ENCODE data around the gene ELL2. TPM values are rescaled to one million over a fixed set of nuclear protein-coding genes. Genes with fewer than 3 reads are reported as not detected.

Gene ELL2
- total and polyA plus RNA-seq, 2 of the 13 experiments (the other 11 are each of a cell fraction or from before 2014, with no cell fraction given) = 78.9 to 97.1 TPM

- TF ChIP-seq ZNF784 (CRISPR knock-in tag; IDR thresholded peaks at IDR 0.05; ENCODE audit: borderline replicate concordance) (no peak), ZNF446 (CRISPR knock-in tag; IDR thresholded peaks at IDR 0.05) (no peak), SOX5 (CRISPR knock-in tag; IDR thresholded peaks at IDR 0.05; ENCODE audit: borderline replicate concordance) (peak; percentile 73), EHMT2 (IDR thresholded peaks at IDR 0.05; ENCODE audit: borderline replicate concordance, low read depth, low read length) (0 out of 2 replicates have a peak, but pooled peaks have one; percentile 14), MLLT10 (CRISPR knock-in tag; IDR thresholded peaks at IDR 0.05) (no peak), RFX3 (CRISPR knock-in tag; IDR thresholded peaks at IDR 0.05) (no peak), PHB2 (IDR thresholded peaks at IDR 0.05; ENCODE audit: partially characterized antibody) (no peak), ZNF331 (CRISPR knock-in tag; IDR thresholded peaks at IDR 0.05) (peak; percentile 33; the same call in 1 of the 2 replicates), ZNF724P (CRISPR knock-in tag; IDR thresholded peaks at IDR 0.05; ENCODE audit: borderline replicate concordance) (no peak), HOXA3 (CRISPR knock-in tag; IDR thresholded peaks at IDR 0.05) (0 out of 2 replicates have a peak, but pooled peaks have one; percentile 13), MXD3 (CRISPR knock-in tag; IDR thresholded peaks at IDR 0.05) (no peak), ZNF740 (CRISPR knock-in tag; IDR thresholded peaks at IDR 0.05) (no peak), REPIN1 (CRISPR knock-in tag; IDR thresholded peaks at IDR 0.05; ENCODE audit: borderline replicate concordance, low read depth) (no peak), NAIF1 (CRISPR knock-in tag; IDR thresholded peaks at IDR 0.05; ENCODE audit: borderline replicate concordance) (no peak), ZNF720 (CRISPR knock-in tag; IDR thresholded peaks at IDR 0.05) (no peak), ZFP36L2 (CRISPR knock-in tag; IDR thresholded peaks at IDR 0.05) (no peak), ARID3A (IDR thresholded peaks at IDR 0.05; ENCODE audit: low read depth, low read length) (no peak), KLF13 (CRISPR knock-in tag; IDR thresholded peaks at IDR 0.05) (no peak), ZNF879 (CRISPR knock-in tag; IDR thresholded peaks at IDR 0.05) (no peak), ZFYVE20 (CRISPR knock-in tag; IDR thresholded peaks at IDR 0.05; ENCODE audit: borderline replicate concordance, low read depth) (no peak), ZNF547 (CRISPR knock-in tag; IDR thresholded peaks at IDR 0.05) (no peak), GLI4 (CRISPR knock-in tag; IDR thresholded peaks at IDR 0.05; ENCODE audit: borderline replicate concordance) (no peak), CENPX (CRISPR knock-in tag; IDR thresholded peaks at IDR 0.05) (no peak), MIXL1 (CRISPR knock-in tag; IDR thresholded peaks at IDR 0.05) (no peak), RXRB (CRISPR knock-in tag; IDR thresholded peaks at IDR 0.05; ENCODE audit: borderline replicate concordance) (peak; percentile 16; the same call in 1 of the 2 replicates)
Observed at GRCh38 chr5:95996904-95997723, 35.5 kb upstream of the ELL2 start (continued).

All from HepG2 (cell line).